HFFc6 (cell line): ENCODE measurements around the gene CBR1. TPM values are rescaled to one million over a fixed set of nuclear protein-coding genes. Genes with fewer than 3 reads are reported as not detected.
A peak's percentile ranks its signal among the peaks of the same experiment; 100 is the strongest.
"Not testable (repeated sequence)": the region's sequence is repeated elsewhere in the genome, so short reads cannot be mapped to it uniquely, and the experiment has no call there.

ENCODE experiments used
- DNase-seq: peaks from one replicate; pipeline ENCODE4 v3.0.0-alpha.2; 2018
- H3K27ac Mint-ChIP-seq: 2 replicates; pipeline ENCODE4 v1.8.0; 2020; ENCODE audit warnings: mild to moderate bottlenecking, mixed read lengths
- H3K27me3 Mint-ChIP-seq: 2 replicates; pipeline ENCODE4 v1.8.0; 2021; ENCODE audit warnings: mild to moderate bottlenecking, moderate library complexity, mixed read lengths; ENCODE audit not compliant: insufficient read depth
- H3K36me3 Mint-ChIP-seq: 2 replicates; pipeline ENCODE4 v1.8.0; 2021; ENCODE audit warnings: low read depth, mixed read lengths
- H3K4me1 Mint-ChIP-seq: 2 replicates; pipeline ENCODE4 v1.8.0; 2020; ENCODE audit warnings: low read depth, mixed read lengths
- H3K4me3 Mint-ChIP-seq: 2 replicates; pipeline ENCODE4 v1.8.0; 2020; ENCODE audit warnings: mild to moderate bottlenecking, moderate library complexity, mixed read lengths
- H3K9me3 Mint-ChIP-seq: 2 replicates; pipeline ENCODE4 v1.8.0; 2020; ENCODE audit warnings: mild to moderate bottlenecking, mixed read lengths
- CTCF ChIP-seq: fragments of 200-600 bp; sonication (generic); IDR thresholded peaks from 2 replicates; pipeline ENCODE4 v1.5.0; 2021; ENCODE audit warnings: antibody characterized with exemption, mild to moderate bottlenecking
- total RNA-seq, 6 experiments: library from RNA; stranded (reverse); fragmentation: NEBNext Ultra II Directional; extraction: Animal tissue kit (Norgen Biotek cat#: 25700); gene quantifications; 2 replicates in 1 of 6; 3 replicates in 5 of 6; pipeline ENCODE4 v1.2.3, GENCODE V29; 2021

Gene CBR1
- total RNA-seq, 6 experiments from 2014 or later: 103 to 144 (median 138) TPM

GRCh38 chr21:36070999-36071398 is 1.2 kb downstream of the CBR1 start:
- Mint-ChIP-seq H3K27ac (peak overlapping the region; percentile 99; the same call in 1 of the 2 replicates), H3K4me3 (peak overlapping the region; percentile 93), H3K36me3 (peaks cover 34% of the 10 kb centered on the region)

DNA sequence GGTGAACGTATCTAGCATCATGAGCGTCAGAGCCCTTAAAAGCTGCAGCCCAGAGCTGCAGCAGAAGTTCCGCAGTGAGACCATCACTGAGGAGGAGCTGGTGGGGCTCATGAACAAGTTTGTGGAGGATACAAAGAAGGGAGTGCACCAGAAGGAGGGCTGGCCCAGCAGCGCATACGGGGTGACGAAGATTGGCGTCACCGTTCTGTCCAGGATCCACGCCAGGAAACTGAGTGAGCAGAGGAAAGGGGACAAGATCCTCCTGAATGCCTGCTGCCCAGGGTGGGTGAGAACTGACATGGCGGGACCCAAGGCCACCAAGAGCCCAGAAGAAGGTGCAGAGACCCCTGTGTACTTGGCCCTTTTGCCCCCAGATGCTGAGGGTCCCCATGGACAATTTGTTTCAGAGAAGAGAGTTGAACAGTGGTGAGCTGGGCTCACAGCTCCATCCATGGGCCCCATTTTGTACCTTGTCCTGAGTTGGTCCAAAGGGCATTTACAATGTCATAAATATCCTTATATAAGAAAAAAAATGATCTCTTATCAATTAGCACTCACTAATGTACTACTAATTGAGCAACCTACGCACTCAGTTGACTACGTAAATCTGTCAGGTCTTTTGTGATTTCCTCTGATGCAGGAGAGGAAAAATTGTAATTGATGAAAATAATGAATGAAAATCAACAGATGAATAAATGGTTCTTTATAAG is 2.8 kb downstream of the CBR1 start:
- Mint-ChIP-seq H3K36me3 (peaks cover 34% of the 10 kb centered on the region), H3K4me1 (peaks cover 46% of the 10 kb centered on the region), H3K4me3 (peak overlapping the region; percentile 93), H3K27ac (peak overlapping the region; percentile 22; the same call in 1 of the 2 replicates), H3K27me3 (peaks cover 2% of the 10 kb centered on the region; the same call in 1 of the 2 replicates), H3K9me3 (peaks cover 11% of the 10 kb centered on the region)
- no peak for TF ChIP-seq CTCF
- no peak for DNase-seq

More at GRCh38 chr21:36070999-36071398, 1.2 kb downstream of the CBR1 start:
- DNase-seq: no peak
- H3K4me1 Mint-ChIP-seq: peaks cover 51% of the 10 kb centered on the region
- peaks cover 11% of the 10 kb centered on the region for H3K9me3 Mint-ChIP-seq
- no peak for TF ChIP-seq CTCF
- H3K27me3 Mint-ChIP-seq: peaks cover 2% of the 10 kb centered on the region; the same call in 1 of the 2 replicates

GRCh38 chr21:36073181-36073580 is 3.4 kb downstream of the CBR1 start:
- peaks cover 2% of the 10 kb centered on the region; the same call in 1 of the 2 replicates for H3K27me3 Mint-ChIP-seq
- peaks cover 34% of the 10 kb centered on the region for H3K36me3 Mint-ChIP-seq
- peaks cover 11% of the 10 kb centered on the region for H3K9me3 Mint-ChIP-seq
- no peak for TF ChIP-seq CTCF
- DNase-seq: no peak
- 0 out of 2 replicates have a peak overlapping the region, but pooled peaks have one; percentile 6 for H3K4me3 Mint-ChIP-seq
- peak overlapping the region; percentile 60; the same call in 1 of the 2 replicates for H3K27ac Mint-ChIP-seq
- peaks cover 46% of the 10 kb centered on the region for H3K4me1 Mint-ChIP-seq

DNA sequence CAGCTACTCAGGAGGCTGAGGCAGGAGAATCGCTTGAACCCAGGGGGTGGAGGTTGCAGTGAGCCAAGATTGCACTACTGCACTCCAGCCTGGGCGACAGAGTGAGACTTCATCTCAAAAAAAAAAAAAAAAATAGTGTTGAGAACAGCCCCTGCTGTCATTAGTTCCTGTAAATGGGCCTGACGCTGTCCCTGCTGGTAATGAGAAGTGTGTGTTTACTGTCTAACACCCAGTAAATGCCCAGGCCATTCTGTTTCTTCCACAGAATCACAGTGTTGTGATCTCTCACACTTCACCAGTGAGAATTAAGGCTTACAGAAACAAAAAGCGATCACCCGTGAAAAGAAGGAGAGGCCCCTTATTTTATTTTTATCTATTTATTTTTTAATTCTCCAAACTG is 4.1 kb downstream of the CBR1 start:
- peaks cover 45% of the 10 kb centered on the region for H3K4me1 Mint-ChIP-seq
- H3K4me3 Mint-ChIP-seq, H3K27ac Mint-ChIP-seq, H3K9me3 Mint-ChIP-seq, H3K27me3 Mint-ChIP-seq, DNase-seq: not testable (repeated sequence)
- H3K36me3 Mint-ChIP-seq: peaks cover 31% of the 10 kb centered on the region

DNA sequence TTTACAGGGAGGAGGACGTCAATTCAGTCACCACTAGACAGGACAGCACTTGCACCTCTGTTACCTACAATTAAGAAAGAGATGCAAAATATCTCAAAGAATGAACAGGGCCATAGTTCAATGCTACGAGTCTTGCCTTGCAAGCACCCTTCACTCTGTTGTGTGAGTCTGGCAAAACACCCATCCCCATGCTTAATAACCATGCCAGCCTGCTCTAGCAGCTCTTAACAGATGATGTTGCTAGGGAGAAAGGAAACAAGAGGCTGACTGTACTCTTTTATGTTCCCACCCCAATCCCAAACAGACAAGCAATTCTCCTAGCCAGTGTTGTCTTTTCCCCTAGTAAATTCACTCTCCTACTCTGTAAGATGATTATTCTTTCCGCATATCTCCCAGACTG is 5.3 kb downstream of the CBR1 start:
- Mint-ChIP-seq H3K27ac (no peak overlapping the region), H3K36me3 (peaks cover 23% of the 10 kb centered on the region), H3K4me1 (peaks cover 37% of the 10 kb centered on the region), H3K27me3 (peaks cover 2% of the 10 kb centered on the region; the same call in 1 of the 2 replicates), H3K9me3 (no peaks in the 10 kb centered on the region), H3K4me3 (no peak overlapping the region)
- no peak for DNase-seq
- TF ChIP-seq CTCF: no peak

- no peak for TF ChIP-seq CTCF
- peaks cover 2% of the 10 kb centered on the region; the same call in 1 of the 2 replicates for H3K27me3 Mint-ChIP-seq
- no peaks in the 10 kb centered on the region for H3K9me3 Mint-ChIP-seq
- no peak for DNase-seq
- H3K4me1 Mint-ChIP-seq: peaks cover 29% of the 10 kb centered on the region
- H3K36me3 Mint-ChIP-seq: peaks cover 17% of the 10 kb centered on the region
- H3K4me3 Mint-ChIP-seq: no peak overlapping the region
- H3K27ac Mint-ChIP-seq: no peak overlapping the region
Measured at GRCh38 chr21:36075953-36076352, 6.1 kb downstream of the CBR1 start.
